ENCODE results near the gene DNAJC15. TPM values are rescaled to one million over a fixed set of nuclear protein-coding genes. Genes with fewer than 3 reads are reported as not detected.
"Not testable (repeated sequence)": the region's sequence is repeated elsewhere in the genome, so short reads cannot be mapped to it uniquely, and the experiment has no call there.

The DNAJC15 gene
- total and polyA plus RNA-seq, 7 experiments from 2014 or later, result 5.0 to 22.8 (median 10.5) TPM

- CTCF ChIA-PET, result interaction anchor here (0.6 to 1.8 kb wide), 4 partner anchors 10 to 64 kb away, joined by 3 to 4 read pairs (median 4); partner anchors contain the start of gene DNAJC15
- Histone ChIP-seq H3K36me3 (ENCODE audit: control insufficient read depth in 2 of 3, insufficient read depth in 3 of 3, low read length in 3 of 3) (no peaks in the 10 kb centered on the region), H3K4me3 (ENCODE audit: low read length) (no peak overlapping the region), H3K4me1 (ENCODE audit: control insufficient read depth in 2 of 2, insufficient read depth in 2 of 2, low read length in 2 of 2) (peaks cover 28 to 42% of the 10 kb centered on the region in 2 donors), H3K27ac (ENCODE audit: low read depth, low read length) (no peak overlapping the region), H3K27me3 (ENCODE audit: control insufficient read depth in 2 of 2, insufficient read depth in 2 of 2, low read length in 2 of 2) (no peaks in the 10 kb centered on the region), H3K9me3 (ENCODE audit: control insufficient read depth in 2 of 3, low read length in 3 of 3) (no peaks in the 10 kb centered on the region)
- ATAC-seq, result peak; percentile 8
- Mint-ChIP-seq H3K27me3 (no peaks in the 10 kb centered on the region), H3K4me1 (peaks cover 16 to 58% (median 29%) of the 10 kb centered on the region in 7 donors), H3K27ac (peak overlapping the region in 5 of 9 donors; percentile 86 to 95 (median 90)), H3K4me3 (peak overlapping the region in 7 of 10 donors; percentile 2 to 80 (median 67)), H3K36me3 (peaks cover 7 to 32% (median 13%) of the 10 kb centered on the region in 5 donors), H3K9me3 (peaks cover 0 to 1% (median 0%) of the 10 kb centered on the region in 11 donors)
- intact Hi-C loops (cut with micrococcal nuclease), result loop anchor here (2.0 to 10.0 kb wide), 3 partner anchors 17 to 1517 kb away; partner anchors contain the start of gene TSC22D1 (in 1 of the 2)
- DNase-seq, result peak in 1 of 9 donors; percentile 53
- POLR2A ChIA-PET, result interaction anchor here (0.7 to 6.0 kb wide), 6 partner anchors 10 to 66 kb away, joined by 3 to 64 read pairs (median 3); partner anchors contain the start of genes DNAJC15 and EPSTI1
These were observed 34.9 kb downstream of the DNAJC15 start for GRCh38 chr13:43058318-43058674.

- H3K27me3 Mint-ChIP-seq, result no peaks in the 10 kb centered on the region
- intact Hi-C loops (cut with micrococcal nuclease), result loop anchor here (2.0 to 10.0 kb wide), 3 partner anchors 16 to 1516 kb away; partner anchors contain the start of gene TSC22D1 (in 1 of the 2)
- Histone ChIP-seq H3K36me3 (ENCODE audit: control insufficient read depth in 2 of 3, insufficient read depth in 3 of 3, low read length in 3 of 3) (no peaks in the 10 kb centered on the region), H3K4me1 (ENCODE audit: control insufficient read depth in 2 of 2, insufficient read depth in 2 of 2, low read length in 2 of 2) (peaks cover 28 to 37% of the 10 kb centered on the region in 2 donors), H3K27me3 (ENCODE audit: control insufficient read depth in 2 of 2, insufficient read depth in 2 of 2, low read length in 2 of 2) (no peaks in the 10 kb centered on the region), H3K4me3 (ENCODE audit: low read length) (no peak overlapping the region), H3K9me3 (ENCODE audit: control insufficient read depth in 2 of 3, low read length in 3 of 3) (no peaks in the 10 kb centered on the region), H3K27ac (ENCODE audit: low read depth, low read length) (no peak overlapping the region)
- H3K9me3 Mint-ChIP-seq, result no peaks in the 10 kb centered on the region
- no peak for ATAC-seq
- peaks cover 20 to 63% (median 34%) of the 10 kb centered on the region in 7 donors for H3K4me1 Mint-ChIP-seq
- ChIA-PET CTCF (interaction anchor here (0.6 kb wide), 1 partner anchor 10 kb away, joined by 4 read pairs; no protein-coding TSS in a partner anchor), POLR2A (interaction anchor here (0.6 to 6.0 kb wide), 3 partner anchors 11 to 67 kb away, joined by 3 to 64 read pairs (median 7); partner anchors contain the start of gene EPSTI1)
- peak overlapping the region in 3 of 10 donors; percentile 7 to 56 (median 21) for H3K4me3 Mint-ChIP-seq
- H3K36me3 Mint-ChIP-seq, result peaks cover 5 to 29% (median 13%) of the 10 kb centered on the region in 5 donors
- no peak for DNase-seq
- H3K27ac Mint-ChIP-seq, result peak overlapping the region in 5 of 9 donors; percentile 28 to 95 (median 86)
These were observed 35.4 kb downstream of the DNAJC15 start for GRCh38 chr13:43058831-43059230.

- DNase-seq, CTCF ChIA-PET: not testable (repeated sequence)
These were observed 36.4 kb downstream of the DNAJC15 start for GRCh38 chr13:43059779-43060178.

GRCh38 chr13:43060806-43061205, 37.4 kb downstream of the DNAJC15 start:
- H3K36me3 ChIP-seq (ENCODE audit: control insufficient read depth in 2 of 3, insufficient read depth in 3 of 3, low read length in 3 of 3); H3K9me3 Mint-ChIP-seq; H3K4me3 ChIP-seq (ENCODE audit: low read length); H3K27me3 Mint-ChIP-seq; ATAC-seq; H3K27me3 ChIP-seq (ENCODE audit: control insufficient read depth in 2 of 2, insufficient read depth in 2 of 2, low read length in 2 of 2); H3K4me3 Mint-ChIP-seq; POLR2A ChIA-PET; DNase-seq; H3K9me3 ChIP-seq (ENCODE audit: control insufficient read depth in 2 of 3, low read length in 3 of 3); H3K27ac ChIP-seq (ENCODE audit: low read depth, low read length); CTCF ChIA-PET; intact Hi-C loops (cut with micrococcal nuclease): not testable (repeated sequence)
- peaks cover 20 to 26% of the 10 kb centered on the region in 2 donors for H3K4me1 ChIP-seq (ENCODE audit: control insufficient read depth in 2 of 2, insufficient read depth in 2 of 2, low read length in 2 of 2)
- Mint-ChIP-seq H3K27ac (peak overlapping the region in 5 of 9 donors; percentile 20 to 60 (median 25)), H3K36me3 (peaks cover 6 to 37% (median 13%) of the 10 kb centered on the region in 5 donors), H3K4me1 (peaks cover 20 to 67% (median 41%) of the 10 kb centered on the region in 7 donors)

More at GRCh38 chr13:43059779-43060178, 36.4 kb downstream of the DNAJC15 start:
- not testable (repeated sequence) for H3K4me3 ChIP-seq (ENCODE audit: low read length); H3K27me3 Mint-ChIP-seq; H3K27ac ChIP-seq (ENCODE audit: low read depth, low read length); H3K27me3 ChIP-seq (ENCODE audit: control insufficient read depth in 2 of 2, insufficient read depth in 2 of 2, low read length in 2 of 2); ATAC-seq; H3K9me3 ChIP-seq (ENCODE audit: control insufficient read depth in 2 of 3, low read length in 3 of 3); H3K9me3 Mint-ChIP-seq; H3K36me3 ChIP-seq (ENCODE audit: control insufficient read depth in 2 of 3, insufficient read depth in 3 of 3, low read length in 3 of 3); H3K4me3 Mint-ChIP-seq
- H3K36me3 Mint-ChIP-seq, result peaks cover 5 to 34% (median 13%) of the 10 kb centered on the region in 5 donors
- H3K27ac Mint-ChIP-seq, result peak overlapping the region in 5 of 9 donors; percentile 2 to 63 (median 11)
- peaks cover 22 to 28% of the 10 kb centered on the region in 2 donors for H3K4me1 ChIP-seq (ENCODE audit: control insufficient read depth in 2 of 2, insufficient read depth in 2 of 2, low read length in 2 of 2)
- intact Hi-C loops (cut with micrococcal nuclease), result loop anchor here (2.0 to 10.0 kb wide), 3 partner anchors 15 to 1515 kb away; partner anchors contain the start of gene TSC22D1 (in 1 of the 2)
- POLR2A ChIA-PET, result interaction anchor here (6.0 kb wide), 1 partner anchor 68 kb away, joined by 64 read pairs; the partner anchor contains the start of gene EPSTI1
- peaks cover 20 to 67% (median 41%) of the 10 kb centered on the region in 7 donors for H3K4me1 Mint-ChIP-seq

- no peaks in the 10 kb centered on the region for H3K9me3 Mint-ChIP-seq
- intact Hi-C loops (cut with micrococcal nuclease), result no loop called here
- ATAC-seq, result no peak
- H3K27me3 ChIP-seq (ENCODE audit: control insufficient read depth in 2 of 2, insufficient read depth in 2 of 2, low read length in 2 of 2), result no peaks in the 10 kb centered on the region
- H3K27me3 Mint-ChIP-seq, result no peaks in the 10 kb centered on the region
- no peak overlapping the region for H3K27ac ChIP-seq (ENCODE audit: low read depth, low read length)
- peaks cover 9 to 44% (median 13%) of the 10 kb centered on the region in 5 donors for H3K36me3 Mint-ChIP-seq
- H3K9me3 ChIP-seq (ENCODE audit: control insufficient read depth in 2 of 3, low read length in 3 of 3), result no peaks in the 10 kb centered on the region
- DNase-seq, result no peak
- peaks cover 20 to 62% (median 40%) of the 10 kb centered on the region in 7 donors for H3K4me1 Mint-ChIP-seq
- peak overlapping the region in 3 of 9 donors; percentile 12 to 60 (median 34) for H3K27ac Mint-ChIP-seq
- ChIA-PET CTCF (interaction anchor here (0.7 kb wide), 1 partner anchor 21 kb away, joined by 3 read pairs; no protein-coding TSS in a partner anchor), POLR2A (no interaction called here)
- no peaks in the 10 kb centered on the region for H3K36me3 ChIP-seq (ENCODE audit: control insufficient read depth in 2 of 3, insufficient read depth in 3 of 3, low read length in 3 of 3)
- H3K4me1 ChIP-seq (ENCODE audit: control insufficient read depth in 2 of 2, insufficient read depth in 2 of 2, low read length in 2 of 2), result peaks cover 16 to 20% of the 10 kb centered on the region in 2 donors
- H3K4me3 Mint-ChIP-seq, result no peak overlapping the region
- H3K4me3 ChIP-seq (ENCODE audit: low read length), result no peak overlapping the region
These were observed 38.3 kb downstream of the DNAJC15 start for GRCh38 chr13:43061496-43062280.

GRCh38 chr13:43071824-43072223, 48.4 kb downstream of the DNAJC15 start:
- no peak overlapping the region for H3K27ac ChIP-seq (ENCODE audit: low read depth, low read length)
- intact Hi-C loops (cut with micrococcal nuclease), result loop anchor here in 1 of 2 donors (2.0 kb wide), 1 partner anchor 15 kb away; no protein-coding TSS in a partner anchor
- peaks cover 7 to 39% (median 30%) of the 10 kb centered on the region in 5 donors for H3K36me3 Mint-ChIP-seq

More at GRCh38 chr13:43071824-43072223, 48.4 kb downstream of the DNAJC15 start:
- H3K9me3 Mint-ChIP-seq, result no peaks in the 10 kb centered on the region
- H3K4me3 Mint-ChIP-seq, result no peak overlapping the region
- H3K27me3 ChIP-seq (ENCODE audit: control insufficient read depth in 2 of 2, insufficient read depth in 2 of 2, low read length in 2 of 2), result no peaks in the 10 kb centered on the region
- CTCF ChIA-PET, result no interaction called here
- ATAC-seq (no peak), DNase-seq (no peak)
- H3K4me1 Mint-ChIP-seq, result peaks cover 15 to 52% (median 42%) of the 10 kb centered on the region in 7 donors
- H3K27me3 Mint-ChIP-seq, result no peaks in the 10 kb centered on the region
- H3K9me3 ChIP-seq (ENCODE audit: control insufficient read depth in 2 of 3, low read length in 3 of 3), result no peaks in the 10 kb centered on the region
- POLR2A ChIA-PET, result no interaction called here
- peak overlapping the region in 4 of 9 donors; percentile 25 to 75 (median 44) for H3K27ac Mint-ChIP-seq
- no peak overlapping the region for H3K4me3 ChIP-seq (ENCODE audit: low read length)
- peaks cover 0 to 5% of the 10 kb centered on the region in 2 donors for H3K4me1 ChIP-seq (ENCODE audit: control insufficient read depth in 2 of 2, insufficient read depth in 2 of 2, low read length in 2 of 2)
- H3K36me3 ChIP-seq (ENCODE audit: control insufficient read depth in 2 of 3, insufficient read depth in 3 of 3, low read length in 3 of 3), result peaks cover 0 to 5% (median 0%) of the 10 kb centered on the region in 3 experiments
